Measurements from ENCODE around the gene ARHGAP24.

DNA sequence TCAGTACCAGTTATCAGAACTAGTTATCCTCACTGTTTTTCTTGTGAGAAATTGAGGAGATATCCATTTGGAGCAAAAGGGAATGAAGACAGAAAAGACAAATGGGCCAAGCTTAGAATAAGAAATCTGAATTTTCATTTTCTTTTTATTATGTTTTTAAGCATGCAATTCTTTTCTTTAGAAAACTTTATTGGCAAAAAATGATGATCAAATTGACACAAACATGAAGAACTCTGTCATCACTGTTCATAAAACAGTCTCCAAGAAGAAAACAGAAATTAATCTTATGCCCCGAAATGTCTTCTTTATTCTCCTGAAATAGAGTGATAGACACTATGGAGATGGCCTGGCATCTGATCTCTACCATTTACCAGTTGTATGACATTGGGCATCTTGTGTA lies 139.0 kb downstream of the ARHGAP24 start:
- TF ChIP-seq, protein P1, sequence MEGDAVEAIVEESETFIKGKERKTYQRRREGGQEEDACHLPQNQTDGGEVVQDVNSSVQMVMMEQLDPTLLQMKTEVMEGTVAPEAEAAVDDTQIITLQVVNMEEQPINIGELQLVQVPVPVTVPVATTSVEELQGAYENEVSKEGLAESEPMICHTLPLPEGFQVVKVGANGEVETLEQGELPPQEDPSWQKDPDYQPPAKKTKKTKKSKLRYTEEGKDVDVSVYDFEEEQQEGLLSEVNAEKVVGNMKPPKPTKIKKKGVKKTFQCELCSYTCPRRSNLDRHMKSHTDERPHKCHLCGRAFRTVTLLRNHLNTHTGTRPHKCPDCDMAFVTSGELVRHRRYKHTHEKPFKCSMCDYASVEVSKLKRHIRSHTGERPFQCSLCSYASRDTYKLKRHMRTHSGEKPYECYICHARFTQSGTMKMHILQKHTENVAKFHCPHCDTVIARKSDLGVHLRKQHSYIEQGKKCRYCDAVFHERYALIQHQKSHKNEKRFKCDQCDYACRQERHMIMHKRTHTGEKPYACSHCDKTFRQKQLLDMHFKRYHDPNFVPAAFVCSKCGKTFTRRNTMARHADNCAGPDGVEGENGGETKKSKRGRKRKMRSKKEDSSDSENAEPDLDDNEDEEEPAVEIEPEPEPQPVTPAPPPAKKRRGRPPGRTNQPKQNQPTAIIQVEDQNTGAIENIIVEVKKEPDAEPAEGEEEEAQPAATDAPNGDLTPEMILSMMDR (conservative IDR thresholded peaks at IDR 0.05), result no peak
- no peak for TF ChIP-seq ZFX (IDR thresholded peaks at IDR 0.05)
